HCT116 (cell line): ENCODE data around the gene BBIP1. TPM values are rescaled to one million over a fixed set of nuclear protein-coding genes. Genes with fewer than 3 reads are reported as not detected.

Experiments
- ATAC-seq: fragments of 200-7000 bp; cut with Tn5 transposase; 2 replicates; pipeline ENCODE4 v1.9.1; 2020; ENCODE audit warnings: mild to moderate bottlenecking, moderate library complexity
- BruUV-seq: library from RNA; stranded (reverse); fragments of 400-500 nt; replicated peaks from 2 replicates; lab custom pipeline; 2021; lab: Mats Ljungman, UMichigan
- CTCF ChIA-PET: fragments of 300-600 bp; sonication (Branson Sonifier 250); formaldehyde crosslinking; loops from one replicate; lab custom pipeline; 2021; ENCODE audit warnings: antibody characterized with exemption; lab: Charles Lee
- POLR2A ChIA-PET: fragments of 300-600, 350-600 bp; sonication (Branson Sonifier 250); formaldehyde crosslinking; loops from one replicate; lab custom pipeline; 2021; ENCODE audit warnings: antibody characterized with exemption; lab: Charles Lee
- RAD21 ChIA-PET, 2 experiments: fragments of 300-600 bp; sonication (Branson Sonifier 250); formaldehyde crosslinking; loops; one replicate each; lab custom pipeline; 2023; ENCODE audit warnings: low total read pairs in 2 of 2; ENCODE audit not compliant: uncharacterized antibody in 2 of 2, unreplicated experiment in 2 of 2, low non-redundant PET in 1 of 2; lab: Charles Lee
- DNase-seq: peaks from one replicate; pipeline ENCODE4 v3.0.0-alpha.2; 2010; ENCODE audit warnings: low read depth, low spot score
- H2AFZ ChIP-seq: fragments of 200-600 bp; shearing (Covaris generic), sonication (generic); 2 replicates; pipeline ENCODE4 v1.6.1; 2017; ENCODE audit warnings: low read depth, mixed run types, mixed read lengths, antibody characterized with exemption, low read length; ENCODE audit not compliant: poor library complexity, severe bottlenecking
- H3K27ac ChIP-seq: 2 replicates; pipeline ENCODE4 v1.5.1; 2012; ENCODE audit warnings: low read depth, low read length
- H3K27me3 ChIP-seq: fragments of 200-600 bp; sonication (generic); 2 replicates; pipeline ENCODE4 v1.6.1; 2016; ENCODE audit warnings: mixed run types, low read length, mixed read lengths; ENCODE audit not compliant: insufficient read depth
- H3K36me3 ChIP-seq, 2 experiments: fragments of 200-500 bp in 1 of 2; fragments of 200-600 bp in 1 of 2; sonication (Bioruptor generic) in 1 of 2; sonication (generic) in 1 of 2; 2 replicates each; pipeline versions ENCODE4 v1.5.1 to v1.6.1; 2014 to 2016; ENCODE audit warnings: low read length in 2 of 2, inconsistent platforms in 1 of 2, mixed read lengths in 1 of 2, mixed run types in 1 of 2; ENCODE audit not compliant: insufficient read depth in 2 of 2, control insufficient read depth in 1 of 2
- H3K4me1 ChIP-seq, 2 experiments: fragments of 200-600 bp in 1 of 2; sonication (generic) in 1 of 2; 2 replicates each; pipeline versions ENCODE4 v1.5.1 to v1.6.1; 2012 to 2017; ENCODE audit warnings: low read length in 2 of 2, inconsistent platforms in 1 of 2, mild to moderate bottlenecking in 1 of 2, mixed read lengths in 1 of 2, mixed run types in 1 of 2, moderate library complexity in 1 of 2; ENCODE audit not compliant: insufficient read depth in 2 of 2, control insufficient read depth in 1 of 2
- H3K4me2 ChIP-seq: fragments of 200-600 bp; sonication (generic); 2 replicates; pipeline ENCODE4 v1.6.1; 2017; ENCODE audit warnings: mixed run types, low read length, mixed read lengths
- H3K4me3 ChIP-seq, 2 experiments: fragments of 200-600 bp in 1 of 2; sonication (generic) in 1 of 2; replicated peaks in 1 of 2; 2 replicates each; pipeline ENCODE4 v1.5.1; 2011 to 2016; ENCODE audit warnings: low read length in 2 of 2, control low read depth in 1 of 2, low read depth in 1 of 2, mild to moderate bottlenecking in 1 of 2, mixed read lengths in 1 of 2, mixed run types in 1 of 2
- H3K79me2 ChIP-seq: fragments of 200-600 bp; sonication (generic); 2 replicates; pipeline ENCODE4 v1.6.1; 2017; ENCODE audit warnings: mild to moderate bottlenecking, mixed run types, low read length, moderate library complexity, mixed read lengths; ENCODE audit not compliant: insufficient read depth
- H3K9ac ChIP-seq: fragments of 200-600 bp; sonication (generic); 2 replicates; pipeline ENCODE4 v1.6.1; 2016; ENCODE audit warnings: low read length, mixed read lengths
- H3K9me2 ChIP-seq: fragments of 200-600 bp; sonication (generic), shearing (Covaris generic); 2 replicates; pipeline ENCODE4 v1.6.1; 2017; ENCODE audit warnings: mixed run types, mild to moderate bottlenecking, moderate library complexity; ENCODE audit not compliant: insufficient read depth
- H3K9me3 ChIP-seq, 2 experiments: fragments of 200-500 bp in 1 of 2; fragments of 200-600 bp in 1 of 2; sonication (Bioruptor generic) in 1 of 2; sonication (generic) in 1 of 2; 2 replicates each; pipeline ENCODE4 v1.6.1; 2014 to 2017; ENCODE audit warnings: low read length in 2 of 2, mixed read lengths in 2 of 2, inconsistent platforms in 1 of 2, low read depth in 1 of 2, mild to moderate bottlenecking in 1 of 2, mixed run types in 1 of 2, moderate library complexity in 1 of 2; ENCODE audit not compliant: control insufficient read depth in 1 of 2, insufficient read depth in 1 of 2
- H4K20me1 ChIP-seq: fragments of 200-600 bp; sonication (generic), shearing (Covaris generic); 2 replicates; pipeline ENCODE4 v1.6.1; 2017; ENCODE audit warnings: mixed run types, mild to moderate bottlenecking, moderate library complexity; ENCODE audit not compliant: insufficient read depth
- CBX3 ChIP-seq: IDR thresholded peaks from 2 replicates; pipeline ENCODE4 v1.6.1; 2012; ENCODE audit warnings: low read depth
- CEBPB ChIP-seq: IDR thresholded peaks from 2 replicates; pipeline ENCODE4 v1.6.1; 2012; ENCODE audit warnings: low read depth
- EGR1 ChIP-seq: IDR thresholded peaks from 2 replicates; pipeline ENCODE4 v1.6.1; 2012; ENCODE audit warnings: low read depth
- EZH2phosphoT487 ChIP-seq: fragments of 200-600 bp; IDR thresholded peaks from 2 replicates; pipeline ENCODE4 v1.6.1; 2018; ENCODE audit warnings: antibody characterized with exemption, borderline replicate concordance
- FOSL1 ChIP-seq: IDR thresholded peaks from 2 replicates; pipeline ENCODE4 v1.6.1; 2012; ENCODE audit warnings: low read depth
- MAX ChIP-seq: IDR thresholded peaks from 2 replicates; pipeline ENCODE4 v1.6.1; 2012
- POLR2A ChIP-seq: IDR thresholded peaks from 2 replicates; pipeline ENCODE4 v1.7.0; 2011; ENCODE audit warnings: borderline replicate concordance; ENCODE audit not compliant: insufficient read depth, insufficient read length; ENCODE audit errors: extremely low read depth
- POLR2AphosphoS5 ChIP-seq: IDR thresholded peaks from 2 replicates; pipeline ENCODE4 v1.6.1; 2011; ENCODE audit warnings: mild to moderate bottlenecking, low read depth, low read length, moderate library complexity
- REST ChIP-seq: IDR thresholded peaks from 2 replicates; pipeline ENCODE4 v1.6.1; 2012; ENCODE audit warnings: low read depth
- SP1 ChIP-seq: IDR thresholded peaks from 2 replicates; pipeline ENCODE4 v1.6.1; 2012; ENCODE audit warnings: low read depth
- SRF ChIP-seq: IDR thresholded peaks from 2 replicates; pipeline ENCODE4 v1.6.1; 2012; ENCODE audit warnings: low read depth
- TCF7L2 ChIP-seq: IDR thresholded peaks from 2 replicates; pipeline ENCODE4 v1.7.0; 2011; ENCODE audit warnings: borderline replicate concordance, inconsistent platforms; ENCODE audit not compliant: insufficient read depth, insufficient read length; ENCODE audit errors: extremely low read depth
- YY1 ChIP-seq: IDR thresholded peaks from 2 replicates; pipeline ENCODE4 v1.6.1; 2011; ENCODE audit warnings: low read length, low read depth, moderate library complexity, mild to moderate bottlenecking; ENCODE audit not compliant: insufficient replicate concordance; ENCODE audit errors: extremely low read depth
- ZBTB33 ChIP-seq: IDR thresholded peaks from 2 replicates; pipeline ENCODE4 v1.6.1; 2011; ENCODE audit warnings: mild to moderate bottlenecking, low read length, moderate library complexity; ENCODE audit not compliant: insufficient replicate concordance; ENCODE audit errors: extremely low read depth
- intact Hi-C: fragments of 100-400 bp; cut with micrococcal nuclease; formaldehyde crosslinking; loops from 2 replicates; pipeline ENCODE4 v1.10.0; 2022
- total RNA-seq: library from RNA; stranded (reverse); gene quantifications from one replicate; pipeline ENCODE4 v1.2.1, GENCODE V29; 2021; ENCODE audit not compliant: unreplicated experiment

The BBIP1 gene
- total RNA-seq, 1 experiment from 2014 or later: 38.9 TPM

GRCh38 chr10:110872145-110872983 is 46.6 kb downstream of the BBIP1 start (continued):
- TF ChIP-seq CBX3: peak; percentile 56; the same call in 1 of the 2 replicates
- TF ChIP-seq CEBPB: peak; percentile 79; the same call in 1 of the 2 replicates
- TF ChIP-seq FOSL1: no peak
- TF ChIP-seq EZH2phosphoT487: no peak
- TF ChIP-seq YY1: peak; percentile 21

GRCh38 chr10:110871298-110872084 is 47.5 kb downstream of the BBIP1 start, which contains the start of gene PDCD4:
Gene PDCD4, plus strand, starts transcription at chr10:110871928. Its CDS starts 4,100 bp downstream, at chr10:110876028.
- no peaks in the 10 kb centered on the region for H4K20me1 ChIP-seq
- H3K27me3 ChIP-seq: no peaks in the 10 kb centered on the region
- peak within 1 kb of the TSS; percentile 88 for H3K4me2 ChIP-seq
- peak within 1 kb of the TSS; percentile 65 to 67 for H3K4me3 ChIP-seq
- ChIA-PET POLR2A (interaction anchor here (0.7 to 1.3 kb wide), 8 partner anchors 9 to 97 kb away, joined by 3 to 8 read pairs (median 4); partner anchors contain the start of genes BBIP1 and SHOC2), RAD21 (interaction anchor here in 1 of 2 experiments (0.7 kb wide), 1 partner anchor 113 kb away, joined by 5 read pairs; no protein-coding TSS in a partner anchor), CTCF (interaction anchor here (0.7 to 1.3 kb wide), 3 partner anchors 9 to 22 kb away, joined by 3 to 5 read pairs (median 4); no protein-coding TSS in a partner anchor)
- no peaks in the 10 kb centered on the region for H3K9me3 ChIP-seq
- H3K9ac ChIP-seq: peak within 1 kb of the TSS; percentile 68
- peak; percentile 93 for ATAC-seq
- peak within 1 kb of the TSS; percentile 33 for H2AFZ ChIP-seq
- H3K9me2 ChIP-seq: no peaks in the 10 kb centered on the region
- TSS peak; percentile 98 for BruUV-seq
- peaks cover 14 to 20% of the 10 kb centered on the region in 2 experiments; a peak in 3 of 4 replicates for H3K4me1 ChIP-seq
- H3K79me2 ChIP-seq: no peaks in the 10 kb centered on the region
- DNase-seq: peak; percentile 95
- peak within 1 kb of the TSS; percentile 60 for H3K27ac ChIP-seq
- intact Hi-C loops: loop anchor here (1.0 kb wide), 1 partner anchor 125 kb away; no protein-coding TSS in a partner anchor
- 0 out of 4 replicates have a peak, but pooled peaks cover 0 to 2% of the 10 kb centered on the region in 2 experiments for H3K36me3 ChIP-seq
- no peak for TF ChIP-seq REST
- TF ChIP-seq POLR2A: peak; percentile 52
- TF ChIP-seq SP1: 0 out of 2 replicates have a peak, but pooled peaks have one; percentile 66
- TF ChIP-seq POLR2AphosphoS5: peak; percentile 83
- peak; percentile 7 for TF ChIP-seq TCF7L2
- peak; percentile 87 for TF ChIP-seq MAX
- no peak for TF ChIP-seq SRF
- no peak for TF ChIP-seq ZBTB33
- peak; percentile 89 for TF ChIP-seq EGR1
